ENCODE data around the gene CDIP1. TPM values are rescaled to one million over a fixed set of nuclear protein-coding genes. Genes with fewer than 3 reads are reported as not detected.
A peak's percentile ranks its signal among the peaks of the same experiment; 100 is the strongest.
"Not testable (repeated sequence)": the region's sequence is repeated elsewhere in the genome, so short reads cannot be mapped to it uniquely, and the experiment has no call there.

Gene CDIP1
- total RNA-seq, 2 donors from 2014 or later = 41.8 to 64.4 TPM

DNA sequence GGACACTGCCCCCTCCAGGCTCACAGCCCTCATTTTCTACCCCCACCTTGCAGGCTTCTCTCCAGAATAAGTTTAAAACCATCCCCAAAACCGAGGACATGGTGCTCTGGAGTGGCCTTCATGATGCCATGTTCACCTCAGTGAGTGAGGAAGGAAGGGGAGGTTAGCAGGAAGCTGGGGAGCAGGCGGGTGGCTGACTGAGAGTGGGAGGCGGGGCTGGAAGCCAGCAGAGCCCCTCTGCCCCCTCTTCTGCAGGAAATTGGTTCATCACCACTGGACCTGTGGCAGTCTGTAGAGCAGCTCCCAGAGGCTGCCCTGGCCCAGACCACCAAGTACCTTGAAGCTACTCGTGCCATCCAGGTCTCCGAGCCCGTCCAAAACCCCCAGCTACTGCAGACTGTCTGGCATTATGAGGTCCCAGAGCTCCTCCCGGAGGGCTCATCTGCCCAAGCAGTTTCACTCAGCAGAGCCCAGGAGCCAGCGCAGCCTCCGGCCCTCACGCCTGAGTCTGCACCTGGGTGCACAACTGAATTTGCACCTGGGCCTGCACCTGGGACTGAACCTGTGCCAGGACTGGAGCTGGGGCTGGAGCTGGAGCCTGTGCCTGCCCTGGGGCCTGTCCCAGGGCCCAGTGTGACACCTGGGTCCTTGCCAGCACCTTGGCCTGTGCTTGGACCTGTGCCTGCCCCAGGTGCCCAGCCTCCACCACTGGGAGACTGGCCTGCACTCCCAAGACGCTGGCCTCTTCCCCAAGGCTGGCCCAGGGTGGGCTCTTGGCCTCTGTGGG, 36.5 kb upstream of the CDIP1 start:
- Histone ChIP-seq H3K27me3 (ENCODE audit: control insufficient read depth, insufficient read depth, low read length, poor library complexity, severe bottlenecking) (no peaks in the 10 kb centered on the region), H3K9ac (ENCODE audit: extremely low read depth, low read length, poor library complexity, severe bottlenecking) (no peak overlapping the region), H3K4me1 (ENCODE audit: control insufficient read depth, insufficient read depth, low read length) (no peaks in the 10 kb centered on the region), H3K36me3 (ENCODE audit: control insufficient read depth, insufficient read depth, low read length) (no peaks in the 10 kb centered on the region), H3K9me3 (ENCODE audit: control insufficient read depth, low read length) (no peaks in the 10 kb centered on the region), H3K4me3 (ENCODE audit: low read length) (no peak overlapping the region), H3K27ac (ENCODE audit: low read depth, low read length) (no peak overlapping the region)
- WGBS, 2 experiments (ENCODE audit: insufficient coverage in 1 of 2, insufficient read length in 1 of 2) = 84 to 86% methylated on average over 3 to 11 of the region's 11 CpGs
- no peak overlapping the region for H3K27ac Mint-ChIP-seq
- no peaks in the 10 kb centered on the region for H3K4me1 Mint-ChIP-seq
- no peaks in the 10 kb centered on the region for H3K36me3 Mint-ChIP-seq (ENCODE audit: low read depth)
- TF ChIP-seq, protein P1, sequence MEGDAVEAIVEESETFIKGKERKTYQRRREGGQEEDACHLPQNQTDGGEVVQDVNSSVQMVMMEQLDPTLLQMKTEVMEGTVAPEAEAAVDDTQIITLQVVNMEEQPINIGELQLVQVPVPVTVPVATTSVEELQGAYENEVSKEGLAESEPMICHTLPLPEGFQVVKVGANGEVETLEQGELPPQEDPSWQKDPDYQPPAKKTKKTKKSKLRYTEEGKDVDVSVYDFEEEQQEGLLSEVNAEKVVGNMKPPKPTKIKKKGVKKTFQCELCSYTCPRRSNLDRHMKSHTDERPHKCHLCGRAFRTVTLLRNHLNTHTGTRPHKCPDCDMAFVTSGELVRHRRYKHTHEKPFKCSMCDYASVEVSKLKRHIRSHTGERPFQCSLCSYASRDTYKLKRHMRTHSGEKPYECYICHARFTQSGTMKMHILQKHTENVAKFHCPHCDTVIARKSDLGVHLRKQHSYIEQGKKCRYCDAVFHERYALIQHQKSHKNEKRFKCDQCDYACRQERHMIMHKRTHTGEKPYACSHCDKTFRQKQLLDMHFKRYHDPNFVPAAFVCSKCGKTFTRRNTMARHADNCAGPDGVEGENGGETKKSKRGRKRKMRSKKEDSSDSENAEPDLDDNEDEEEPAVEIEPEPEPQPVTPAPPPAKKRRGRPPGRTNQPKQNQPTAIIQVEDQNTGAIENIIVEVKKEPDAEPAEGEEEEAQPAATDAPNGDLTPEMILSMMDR (conservative IDR thresholded peaks at IDR 0.05) = peak; percentile 50
- H3K4me3 Mint-ChIP-seq = no peak overlapping the region
- H3K9me3 Mint-ChIP-seq = no peaks in the 10 kb centered on the region
- DNase-seq = peak; percentile 81
- no peaks in the 10 kb centered on the region for H3K27me3 Mint-ChIP-seq (ENCODE audit: insufficient read depth)

DNA sequence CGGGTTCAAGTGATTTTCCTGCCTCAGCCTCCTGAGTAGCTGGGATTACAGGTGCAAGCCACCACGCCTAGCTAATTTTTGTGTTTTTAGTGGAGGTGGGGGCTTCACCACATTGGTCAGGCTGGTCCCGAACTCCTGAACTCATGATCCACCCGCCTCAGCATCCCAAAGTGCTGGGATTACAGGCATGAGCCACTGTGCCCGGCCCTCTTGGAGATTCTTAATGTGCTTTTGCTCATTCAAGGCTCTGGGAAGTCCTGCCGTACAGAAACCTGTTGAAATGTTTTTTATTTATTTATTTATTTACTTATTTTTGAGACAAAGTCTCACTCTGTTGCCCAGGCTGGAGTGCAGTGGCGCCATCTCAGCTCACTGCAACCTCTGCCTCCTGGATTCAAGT, 35.4 kb upstream of the CDIP1 start:
- not testable (repeated sequence) for H3K27me3 ChIP-seq (ENCODE audit: control insufficient read depth, insufficient read depth, low read length, poor library complexity, severe bottlenecking); H3K4me3 Mint-ChIP-seq; H3K27me3 Mint-ChIP-seq (ENCODE audit: insufficient read depth); H3K36me3 ChIP-seq (ENCODE audit: control insufficient read depth, insufficient read depth, low read length); H3K4me1 Mint-ChIP-seq; H3K36me3 Mint-ChIP-seq (ENCODE audit: low read depth); H3K9me3 Mint-ChIP-seq; H3K4me1 ChIP-seq (ENCODE audit: control insufficient read depth, insufficient read depth, low read length); DNase-seq; H3K9me3 ChIP-seq (ENCODE audit: control insufficient read depth, low read length); H3K27ac Mint-ChIP-seq; H3K9ac ChIP-seq (ENCODE audit: extremely low read depth, low read length, poor library complexity, severe bottlenecking); H3K27ac ChIP-seq (ENCODE audit: low read depth, low read length); H3K4me3 ChIP-seq (ENCODE audit: low read length)
- 98 to 100% methylated on average over 3 to 6 of the region's 7 CpGs for WGBS, 2 experiments (ENCODE audit: insufficient coverage in 1 of 2, insufficient read length in 1 of 2)

DNA sequence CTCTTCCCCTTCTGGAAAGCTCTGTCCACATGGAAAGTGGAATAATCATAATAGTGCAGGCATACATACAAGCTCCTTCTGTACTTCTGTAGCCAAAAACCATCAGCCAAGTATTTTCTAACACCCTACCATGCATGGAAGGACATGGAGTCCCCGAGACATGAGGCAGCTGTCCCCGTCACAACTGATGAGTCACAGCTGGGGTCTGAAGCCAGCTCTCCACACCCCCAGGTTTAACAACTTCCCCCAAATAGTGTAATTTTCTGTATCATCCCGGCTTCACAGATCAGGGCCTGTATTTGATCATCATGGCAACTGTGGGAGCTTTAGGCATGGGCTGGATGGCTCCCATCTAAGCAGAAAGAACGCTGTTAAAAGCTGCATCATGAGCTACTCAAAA, 34.1 kb upstream of the CDIP1 start:
- H3K27ac Mint-ChIP-seq = no peak overlapping the region
- H3K4me1 Mint-ChIP-seq = no peaks in the 10 kb centered on the region
- no peak overlapping the region for H3K27ac ChIP-seq (ENCODE audit: low read depth, low read length)
- TF ChIP-seq, protein P1 (conservative IDR thresholded peaks at IDR 0.05) = no peak
- H3K4me3 ChIP-seq (ENCODE audit: low read length) = no peak overlapping the region
- DNase-seq = no peak
- H3K4me3 Mint-ChIP-seq = no peak overlapping the region
- H3K36me3 Mint-ChIP-seq (ENCODE audit: low read depth) = no peaks in the 10 kb centered on the region
- H3K4me1 ChIP-seq (ENCODE audit: control insufficient read depth, insufficient read depth, low read length) = no peaks in the 10 kb centered on the region
- H3K9ac ChIP-seq (ENCODE audit: extremely low read depth, low read length, poor library complexity, severe bottlenecking) = no peak overlapping the region
- H3K36me3 ChIP-seq (ENCODE audit: control insufficient read depth, insufficient read depth, low read length) = no peaks in the 10 kb centered on the region
- 69 to 75% methylated on average over 4 of the region's 4 CpGs for WGBS, 2 experiments (ENCODE audit: insufficient coverage in 1 of 2, insufficient read length in 1 of 2)
- H3K27me3 ChIP-seq (ENCODE audit: control insufficient read depth, insufficient read depth, low read length, poor library complexity, severe bottlenecking) = no peaks in the 10 kb centered on the region
- H3K27me3 Mint-ChIP-seq (ENCODE audit: insufficient read depth) = no peaks in the 10 kb centered on the region
- no peaks in the 10 kb centered on the region for H3K9me3 Mint-ChIP-seq
- no peaks in the 10 kb centered on the region for H3K9me3 ChIP-seq (ENCODE audit: control insufficient read depth, low read length)
